ENCODE measurements around the gene PLEKHS1. TPM values are rescaled to one million over a fixed set of nuclear protein-coding genes. Genes with fewer than 3 reads are reported as not detected.

The PLEKHS1 gene
- total RNA-seq, 1 donor from 2014 or later, result 0.11 TPM

GRCh38 chr10:113732966-113733365 lies 18.5 kb upstream of the PLEKHS1 start:
- Mint-ChIP-seq H3K9me3 (ENCODE audit: unreplicated experiment) (peaks cover 8% of the 10 kb centered on the region), H3K27me3 (ENCODE audit: unreplicated experiment) (no peaks in the 10 kb centered on the region), H3K4me3 (ENCODE audit: unreplicated experiment) (no peak overlapping the region), H3K4me1 (ENCODE audit: unreplicated experiment) (peaks cover 17% of the 10 kb centered on the region), H3K36me3 (ENCODE audit: unreplicated experiment) (peaks cover 25% of the 10 kb centered on the region), H3K27ac (ENCODE audit: unreplicated experiment) (no peak overlapping the region)
- DNase-seq (ENCODE audit: extremely low spot score, unreplicated experiment), result no peak
- TF ChIP-seq CTCF (IDR thresholded peaks at IDR 0.05), result no peak

GRCh38 chr10:113733635-113734034 lies 17.8 kb upstream of the PLEKHS1 start:
- Mint-ChIP-seq H3K27ac (ENCODE audit: unreplicated experiment) (no peak overlapping the region), H3K36me3 (ENCODE audit: unreplicated experiment) (peaks cover 19% of the 10 kb centered on the region), H3K27me3 (ENCODE audit: unreplicated experiment) (peaks cover 2% of the 10 kb centered on the region), H3K4me3 (ENCODE audit: unreplicated experiment) (no peak overlapping the region), H3K9me3 (ENCODE audit: unreplicated experiment) (peaks cover 8% of the 10 kb centered on the region), H3K4me1 (ENCODE audit: unreplicated experiment) (peaks cover 17% of the 10 kb centered on the region)
- TF ChIP-seq CTCF (IDR thresholded peaks at IDR 0.05), result no peak
- no peak for DNase-seq (ENCODE audit: extremely low spot score, unreplicated experiment)

- no peak for DNase-seq (ENCODE audit: extremely low spot score, unreplicated experiment)
- Mint-ChIP-seq H3K27ac (ENCODE audit: unreplicated experiment) (no peak overlapping the region), H3K4me3 (ENCODE audit: unreplicated experiment) (no peak overlapping the region), H3K9me3 (ENCODE audit: unreplicated experiment) (no peaks in the 10 kb centered on the region), H3K27me3 (ENCODE audit: unreplicated experiment) (peaks cover 13% of the 10 kb centered on the region), H3K36me3 (ENCODE audit: unreplicated experiment) (peaks cover 6% of the 10 kb centered on the region), H3K4me1 (ENCODE audit: unreplicated experiment) (peaks cover 17% of the 10 kb centered on the region)
- TF ChIP-seq CTCF (IDR thresholded peaks at IDR 0.05), result no peak
These were observed 15.6 kb upstream of the PLEKHS1 start for GRCh38 chr10:113735913-113736312.

- H3K4me1 Mint-ChIP-seq (ENCODE audit: unreplicated experiment), result peaks cover 13% of the 10 kb centered on the region
- no peak for DNase-seq (ENCODE audit: extremely low spot score, unreplicated experiment)
- H3K4me3 Mint-ChIP-seq (ENCODE audit: unreplicated experiment), result no peak overlapping the region
- H3K36me3 Mint-ChIP-seq (ENCODE audit: unreplicated experiment), result peaks cover 1% of the 10 kb centered on the region
- peak overlapping the region; percentile 10 for H3K27ac Mint-ChIP-seq (ENCODE audit: unreplicated experiment)
- H3K9me3 Mint-ChIP-seq (ENCODE audit: unreplicated experiment), result no peaks in the 10 kb centered on the region
- peaks cover 13% of the 10 kb centered on the region for H3K27me3 Mint-ChIP-seq (ENCODE audit: unreplicated experiment)
- TF ChIP-seq CTCF (IDR thresholded peaks at IDR 0.05), result no peak
These were observed 14.9 kb upstream of the PLEKHS1 start for GRCh38 chr10:113736576-113736975.

GRCh38 chr10:113739031-113739430 lies 12.5 kb upstream of the PLEKHS1 start:
- no peak for DNase-seq (ENCODE audit: extremely low spot score, unreplicated experiment)
- H3K4me1 Mint-ChIP-seq (ENCODE audit: unreplicated experiment), result peaks cover 13% of the 10 kb centered on the region
- no peak overlapping the region for H3K27ac Mint-ChIP-seq (ENCODE audit: unreplicated experiment)
- no peak overlapping the region for H3K4me3 Mint-ChIP-seq (ENCODE audit: unreplicated experiment)
- no peaks in the 10 kb centered on the region for H3K36me3 Mint-ChIP-seq (ENCODE audit: unreplicated experiment)
- H3K27me3 Mint-ChIP-seq (ENCODE audit: unreplicated experiment), result peaks cover 21% of the 10 kb centered on the region
- H3K9me3 Mint-ChIP-seq (ENCODE audit: unreplicated experiment), result no peaks in the 10 kb centered on the region
- no peak for TF ChIP-seq CTCF (IDR thresholded peaks at IDR 0.05)

Measured in osteocyte (in vitro differentiated cells).